ENCODE measurements around the gene KRTAP10-1.
"Not testable (repeated sequence)": the region's sequence is repeated elsewhere in the genome, so short reads cannot be mapped to it uniquely, and the experiment has no call there.

DNA sequence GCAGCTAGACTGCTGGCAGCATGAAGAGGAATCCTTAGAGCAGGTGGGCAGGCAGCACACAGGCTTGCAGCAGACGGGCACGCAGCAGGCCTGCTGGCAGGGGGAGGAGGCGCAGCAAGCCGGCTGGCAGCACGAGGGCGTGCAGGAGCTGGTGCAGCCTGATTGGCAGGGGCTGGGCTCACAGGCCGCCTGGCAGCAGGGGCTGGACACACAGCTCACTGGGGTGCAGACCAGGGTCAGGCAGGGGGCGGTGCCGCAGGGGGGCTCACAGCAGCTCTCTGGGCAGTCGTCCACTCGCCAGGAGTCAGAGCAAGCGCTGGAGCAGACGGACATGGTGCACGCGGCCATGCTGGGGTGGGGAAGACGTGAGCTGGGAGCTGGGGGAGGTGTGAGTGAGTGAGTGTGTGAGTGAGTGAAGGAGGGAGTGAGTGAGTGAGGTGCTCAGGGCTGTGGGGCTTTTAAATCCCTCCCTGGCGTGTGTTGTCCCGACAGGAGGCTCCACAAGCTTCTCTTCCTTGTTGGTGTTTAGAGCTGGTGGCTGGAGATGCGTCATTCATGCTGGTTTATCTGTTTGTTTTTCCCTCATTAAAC lies 40.3 kb upstream of the KRTAP10-1 start, which contains the start of gene KRTAP10-5:
- not testable (repeated sequence) for TF ChIP-seq HNRNPH1 (optimal IDR thresholded peaks at IDR 0.05; ENCODE audit: low read depth, low read length); FOXM1 (IDR thresholded peaks at IDR 0.05; ENCODE audit: low read depth); FOXM1 (CRISPR knock-in tag; IDR thresholded peaks at IDR 0.05; ENCODE audit: low read depth); IRF2 (CRISPR knock-in tag; IDR thresholded peaks at IDR 0.05)
- TF ChIP-seq, protein P1, sequence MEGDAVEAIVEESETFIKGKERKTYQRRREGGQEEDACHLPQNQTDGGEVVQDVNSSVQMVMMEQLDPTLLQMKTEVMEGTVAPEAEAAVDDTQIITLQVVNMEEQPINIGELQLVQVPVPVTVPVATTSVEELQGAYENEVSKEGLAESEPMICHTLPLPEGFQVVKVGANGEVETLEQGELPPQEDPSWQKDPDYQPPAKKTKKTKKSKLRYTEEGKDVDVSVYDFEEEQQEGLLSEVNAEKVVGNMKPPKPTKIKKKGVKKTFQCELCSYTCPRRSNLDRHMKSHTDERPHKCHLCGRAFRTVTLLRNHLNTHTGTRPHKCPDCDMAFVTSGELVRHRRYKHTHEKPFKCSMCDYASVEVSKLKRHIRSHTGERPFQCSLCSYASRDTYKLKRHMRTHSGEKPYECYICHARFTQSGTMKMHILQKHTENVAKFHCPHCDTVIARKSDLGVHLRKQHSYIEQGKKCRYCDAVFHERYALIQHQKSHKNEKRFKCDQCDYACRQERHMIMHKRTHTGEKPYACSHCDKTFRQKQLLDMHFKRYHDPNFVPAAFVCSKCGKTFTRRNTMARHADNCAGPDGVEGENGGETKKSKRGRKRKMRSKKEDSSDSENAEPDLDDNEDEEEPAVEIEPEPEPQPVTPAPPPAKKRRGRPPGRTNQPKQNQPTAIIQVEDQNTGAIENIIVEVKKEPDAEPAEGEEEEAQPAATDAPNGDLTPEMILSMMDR (IDR thresholded peaks at IDR 0.05 in 2 of 3, conservative IDR thresholded peaks at IDR 0.05 in 1 of 3; ENCODE audit: insufficient read depth in 2 of 3, low read depth in 1 of 3, low read length in 3 of 3) = not testable (repeated sequence)

Data from K562 (cell line).